H9 (cell line): ENCODE measurements around the gene COMT. TPM values are rescaled to one million over a fixed set of nuclear protein-coding genes. Genes with fewer than 3 reads are reported as not detected.

Experiments used
- DNase-seq: peaks from one replicate; pipeline ENCODE4 v3.0.0-alpha.2; 2017
- H2AFZ ChIP-seq: one replicate; pipeline ENCODE4 v1.6.1; 2013; ENCODE audit warnings: mild to moderate bottlenecking, low read length, control low read depth, moderate library complexity
- H2AK5ac ChIP-seq: 2 replicates; pipeline ENCODE4 v1.6.1; 2013; ENCODE audit warnings: low read length, control low read depth, mixed read lengths; ENCODE audit not compliant: insufficient read length
- H2BK120ac ChIP-seq: one replicate; pipeline ENCODE4 v1.6.1; 2013; ENCODE audit warnings: low read depth, mild to moderate bottlenecking, low read length, control low read depth, inconsistent platforms; ENCODE audit not compliant: poor library complexity, severe bottlenecking
- H2BK12ac ChIP-seq: 2 replicates; pipeline ENCODE4 v1.6.1; 2013; ENCODE audit warnings: low read length, control low read depth, mixed read lengths, low read depth; ENCODE audit not compliant: insufficient read length
- H2BK15ac ChIP-seq: 2 replicates; pipeline ENCODE4 v1.6.1; 2013; ENCODE audit warnings: low read depth, low read length, control low read depth
- H2BK20ac ChIP-seq: one replicate; pipeline ENCODE4 v1.6.1; 2013; ENCODE audit warnings: low read depth, mild to moderate bottlenecking, low read length, control low read depth, inconsistent platforms; ENCODE audit not compliant: poor library complexity, severe bottlenecking
- H2BK5ac ChIP-seq: 2 replicates; pipeline ENCODE4 v1.6.1; 2013; ENCODE audit warnings: low read length, control low read depth, mixed read lengths; ENCODE audit not compliant: insufficient read length
- H3K14ac ChIP-seq: 2 replicates; pipeline ENCODE4 v1.6.1; 2013; ENCODE audit warnings: low read length, control low read depth; ENCODE audit not compliant: insufficient read depth
- H3K18ac ChIP-seq: 2 replicates; pipeline ENCODE4 v1.6.1; 2013; ENCODE audit warnings: low read depth, mild to moderate bottlenecking, mixed read lengths, low read length, control low read depth; ENCODE audit not compliant: insufficient read length
- H3K23ac ChIP-seq: 2 replicates; pipeline ENCODE4 v1.6.1; 2013; ENCODE audit warnings: low read length, control low read depth, mixed read lengths, low read depth; ENCODE audit not compliant: insufficient read length
- H3K23me2 ChIP-seq: 2 replicates; pipeline ENCODE4 v1.6.1; 2013; ENCODE audit warnings: low read depth, mild to moderate bottlenecking, mixed read lengths, low read length, control low read depth; ENCODE audit not compliant: insufficient read length, poor library complexity, severe bottlenecking
- H3K27ac ChIP-seq: 2 replicates; pipeline ENCODE4 v1.5.1; 2013; ENCODE audit warnings: low read length, control low read depth, mixed read lengths, low read depth; ENCODE audit not compliant: insufficient read length
- H3K27me3 ChIP-seq: 2 replicates; pipeline ENCODE4 v1.6.1; 2013; ENCODE audit warnings: low read length, control low read depth, inconsistent platforms; ENCODE audit not compliant: insufficient read depth
- H3K4ac ChIP-seq: 2 replicates; pipeline ENCODE4 v1.6.1; 2013; ENCODE audit warnings: low read depth, mild to moderate bottlenecking, control low read depth, inconsistent platforms, low read length, moderate library complexity
- H3K4me1 ChIP-seq: 2 replicates; pipeline ENCODE4 v1.6.1; 2013; ENCODE audit warnings: low read length, control low read depth, inconsistent platforms; ENCODE audit not compliant: insufficient read depth
- H3K4me2 ChIP-seq: 2 replicates; pipeline ENCODE4 v1.6.1; 2013; ENCODE audit warnings: low read length, control low read depth, mixed read lengths; ENCODE audit not compliant: insufficient read length, insufficient read depth
- H3K56ac ChIP-seq: 2 replicates; pipeline ENCODE4 v1.6.1; 2013; ENCODE audit warnings: low read depth, mild to moderate bottlenecking, mixed read lengths, low read length, control low read depth; ENCODE audit not compliant: insufficient read length
- H3K79me1 ChIP-seq: 2 replicates; pipeline ENCODE4 v1.6.1; 2013; ENCODE audit warnings: low read depth, mild to moderate bottlenecking, moderate library complexity, low read length, control low read depth, inconsistent platforms; ENCODE audit not compliant: insufficient read depth, poor library complexity, severe bottlenecking
- H3K79me2 ChIP-seq: 2 replicates; pipeline ENCODE4 v1.6.1; 2013; ENCODE audit warnings: low read length, control low read depth, inconsistent platforms; ENCODE audit not compliant: insufficient read depth
- H3K9ac ChIP-seq: 2 replicates; pipeline ENCODE4 v1.6.1; 2013; ENCODE audit warnings: low read length, control low read depth, mixed read lengths; ENCODE audit not compliant: insufficient read length; ENCODE audit errors: extremely low read depth
- H3K9me3 ChIP-seq: one replicate; pipeline ENCODE4 v1.6.1; 2013; ENCODE audit warnings: low read depth, low read length, inconsistent platforms; ENCODE audit not compliant: control insufficient read depth
- H3T11ph ChIP-seq: one replicate; pipeline ENCODE4 v1.6.1; 2013; ENCODE audit warnings: mild to moderate bottlenecking, low read length, control low read depth, inconsistent platforms
- H4K20me1 ChIP-seq: one replicate; pipeline ENCODE4 v1.6.1; 2013; ENCODE audit not compliant: control insufficient read depth, insufficient read length, insufficient read depth
- H4K5ac ChIP-seq: 2 replicates; pipeline ENCODE4 v1.6.1; 2013; ENCODE audit warnings: low read depth, mild to moderate bottlenecking, mixed read lengths, low read length, control low read depth; ENCODE audit not compliant: insufficient read length
- H4K8ac ChIP-seq: replicated peaks from 2 replicates; pipeline ENCODE4 v1.6.1; 2013; ENCODE audit warnings: low read length, control low read depth, mixed read lengths, low read depth; ENCODE audit not compliant: insufficient read length
- H4K91ac ChIP-seq: 2 replicates; pipeline ENCODE4 v1.6.1; 2013; ENCODE audit warnings: low read depth, mild to moderate bottlenecking, moderate library complexity, mixed read lengths, low read length, control low read depth; ENCODE audit not compliant: insufficient read length
- H3K27ac Mint-ChIP-seq, 3 experiments: 2 replicates in 2 of 3; 3 replicates in 1 of 3; pipeline ENCODE4 v1.8.0; 2020 to 2021; ENCODE audit warnings: mixed read lengths in 3 of 3, mild to moderate bottlenecking in 1 of 3, moderate library complexity in 1 of 3
- H3K27me3 Mint-ChIP-seq: 2 replicates; pipeline ENCODE4 v1.8.0; 2021; ENCODE audit warnings: low read depth, mild to moderate bottlenecking, moderate library complexity, mixed read lengths
- H3K36me3 Mint-ChIP-seq, 3 experiments: 2 replicates in 2 of 3; 3 replicates in 1 of 3; pipeline ENCODE4 v1.8.0; 2020 to 2021; ENCODE audit warnings: low read depth in 3 of 3, mixed read lengths in 3 of 3; ENCODE audit not compliant: insufficient read depth in 1 of 3
- H3K4me1 Mint-ChIP-seq, 2 experiments: 2 replicates each; pipeline ENCODE4 v1.8.0; 2020; ENCODE audit warnings: mixed read lengths in 2 of 2
- H3K4me3 Mint-ChIP-seq, 2 experiments: 2 replicates in 1 of 2; 3 replicates in 1 of 2; pipeline ENCODE4 v1.8.0; 2020 to 2021; ENCODE audit warnings: mild to moderate bottlenecking in 2 of 2, mixed read lengths in 2 of 2, moderate library complexity in 1 of 2
- H3K9me3 Mint-ChIP-seq, 2 experiments: 2 replicates in 1 of 2; 3 replicates in 1 of 2; pipeline ENCODE4 v1.8.0; 2020; ENCODE audit warnings: mild to moderate bottlenecking in 2 of 2, mixed read lengths in 2 of 2, moderate library complexity in 1 of 2
- CTCF ChIP-seq: fragments of 200-600 bp; sonication (generic); conservative IDR thresholded peaks from 3 replicates; pipeline ENCODE4 v1.8.0; 2021; ENCODE audit warnings: antibody characterized with exemption, mild to moderate bottlenecking
- WGBS: extraction: QIAGEN DNeasy Blood & Tissue Kit; methylation state at CpG from one replicate; pipeline ENCODE4 v1.1.7; 2013; ENCODE audit warnings: missing lambda C conversion rate, low lambda C conversion rate, mixed read lengths; ENCODE audit not compliant: insufficient read length; ENCODE audit errors: extremely low coverage; 5-methylcytosine and 5-hydroxymethylcytosine counted together
- total RNA-seq: library from RNA; stranded (reverse); gene quantifications from 2 replicates; pipeline ENCODE4 v1.2.1, GENCODE V29; 2021

Gene COMT
- total RNA-seq, 1 experiment from 2014 or later = 42.2 TPM

- Histone ChIP-seq H3K4me2 (peak overlapping the region; percentile 33), H3K4ac (peak overlapping the region; percentile 27; the same call in 1 of the 2 replicates), H3T11ph (no peak overlapping the region), H3K23me2 (no peaks in the 10 kb centered on the region), H3K79me2 (no peaks in the 10 kb centered on the region), H2BK12ac (no peak overlapping the region), H3K56ac (no peak overlapping the region), H2BK120ac (no peak overlapping the region), H3K4me1 (no peaks in the 10 kb centered on the region; the same call in 1 of the 2 replicates), H2AFZ (no peak overlapping the region), H3K14ac (peak overlapping the region; percentile 87), H2AK5ac (no peak overlapping the region), H2BK5ac (no peak overlapping the region), H2BK15ac (no peak overlapping the region), H3K27me3 (no peaks in the 10 kb centered on the region), H4K20me1 (peaks cover 3% of the 10 kb centered on the region), H3K79me1 (peaks cover 4% of the 10 kb centered on the region), H4K91ac (peak overlapping the region; percentile 76), H3K9ac (peak overlapping the region; percentile 59), H3K27ac (no peak overlapping the region), H3K23ac (no peak overlapping the region), H4K8ac (no peak overlapping the region), H4K5ac (no peak overlapping the region), H3K9me3 (no peaks in the 10 kb centered on the region), H3K18ac (peak overlapping the region; percentile 80), H2BK20ac (no peak overlapping the region)
- H3K4me1 Mint-ChIP-seq = peaks cover 5 to 20% of the 10 kb centered on the region in 2 experiments; a peak in 3 of 4 replicates
- no peaks in the 10 kb centered on the region for H3K27me3 Mint-ChIP-seq
- no peaks in the 10 kb centered on the region; a peak in 1 of 7 replicates for H3K36me3 Mint-ChIP-seq
- no peaks in the 10 kb centered on the region for H3K9me3 Mint-ChIP-seq
- TF ChIP-seq CTCF = no peak
- DNase-seq = peak; percentile 82
- no CpG with 5 or more reads among the region's 76 CpGs for WGBS
- peak overlapping the region; percentile 71 to 85 for H3K4me3 Mint-ChIP-seq
- H3K27ac Mint-ChIP-seq = peak overlapping the region in 1 of 3 experiments; percentile 27; a peak in 1 of 7 replicates
Observed at GRCh38 chr22:19986410-19987341, 45.1 kb downstream of the COMT start.
